Keratinocyte (primary cell): ENCODE results near the gene ADAMTS13. TPM values are rescaled to one million over a fixed set of nuclear protein-coding genes. Genes with fewer than 3 reads are reported as not detected.

Source experiments
- DNase-seq: peaks from one replicate; pipeline ENCODE4 v3.0.0-alpha.2; 2011; ENCODE audit warnings: low read depth, missing footprints, low spot score
- FAIRE-seq: peaks from 2 replicates; lab custom pipeline; 2011; peaks lifted over from hg19 to GRCh38; lab: Jason Lieb, UNC
- H2AFZ ChIP-seq: 2 replicates; pipeline ENCODE4 v1.6.0; 2012; ENCODE audit warnings: low read length, control low read depth, inconsistent platforms; ENCODE audit not compliant: control insufficient read depth
- H3K27ac ChIP-seq: 2 replicates; pipeline ENCODE4 v1.5.1; 2011; ENCODE audit warnings: low read length; ENCODE audit not compliant: control insufficient read depth, insufficient read depth
- H3K27me3 ChIP-seq: 3 replicates; pipeline ENCODE4 v1.6.0; 2011; ENCODE audit warnings: low read length; ENCODE audit not compliant: control insufficient read depth, insufficient read depth; ENCODE audit errors: extremely low read depth
- H3K36me3 ChIP-seq, 2 experiments: 2 replicates in 1 of 2; 3 replicates in 1 of 2; pipeline ENCODE4 v1.5.1; 2011; ENCODE audit warnings: low read length in 2 of 2, mild to moderate bottlenecking in 1 of 2; ENCODE audit not compliant: control insufficient read depth in 2 of 2, insufficient read depth in 2 of 2; ENCODE audit errors: extremely low read depth in 1 of 2
- H3K4me1 ChIP-seq: 3 replicates; pipeline ENCODE4 v1.5.1; 2011; ENCODE audit warnings: low read length; ENCODE audit not compliant: control insufficient read depth, insufficient read depth; ENCODE audit errors: extremely low read depth
- H3K4me2 ChIP-seq: 3 replicates; pipeline ENCODE4 v1.6.0; 2011; ENCODE audit warnings: low read depth, low read length; ENCODE audit not compliant: control insufficient read depth, insufficient read depth; ENCODE audit errors: extremely low read depth
- H3K4me3 ChIP-seq, 3 experiments: fragments of 200-600 bp in 1 of 3; sonication (generic) in 1 of 3; 2 replicates in 2 of 3; 3 replicates in 1 of 3; pipeline ENCODE4 v1.5.1; 2011 to 2016; ENCODE audit warnings: low read length in 3 of 3, mild to moderate bottlenecking in 3 of 3, control low read depth in 2 of 3, inconsistent platforms in 1 of 3, low read depth in 1 of 3, mixed read lengths in 1 of 3, mixed run types in 1 of 3, moderate library complexity in 1 of 3; ENCODE audit not compliant: control insufficient read depth in 2 of 3, insufficient read depth in 2 of 3; ENCODE audit errors: extremely low read depth in 1 of 3
- H3K79me2 ChIP-seq: 2 replicates; pipeline ENCODE4 v1.6.0; 2012; ENCODE audit warnings: low read length; ENCODE audit not compliant: control insufficient read depth, insufficient read depth
- H3K9ac ChIP-seq: 3 replicates; pipeline ENCODE4 v1.6.0; 2011; ENCODE audit warnings: low read length; ENCODE audit not compliant: control insufficient read depth, insufficient read depth; ENCODE audit errors: extremely low read depth
- H3K9me1 ChIP-seq: 3 replicates; pipeline ENCODE4 v1.6.0; 2011; ENCODE audit warnings: low read length; ENCODE audit not compliant: control insufficient read depth, insufficient read depth; ENCODE audit errors: extremely low read depth
- H3K9me3 ChIP-seq: 2 replicates; pipeline ENCODE4 v1.5.1; 2012; ENCODE audit warnings: low read depth, low read length; ENCODE audit not compliant: control insufficient read depth
- H4K20me1 ChIP-seq: 3 replicates; pipeline ENCODE4 v1.6.0; 2011; ENCODE audit warnings: low read length; ENCODE audit not compliant: control insufficient read depth, insufficient read depth; ENCODE audit errors: extremely low read depth
- EZH2 ChIP-seq: IDR thresholded peaks from one replicate; pipeline ENCODE4 v1.6.1; 2012; ENCODE audit warnings: inconsistent platforms, mild to moderate bottlenecking, low read length, moderate library complexity
- dilution Hi-C: fragments of 300-500 bp; cut with MboI; formaldehyde crosslinking; loops from one replicate; pipeline ENCODE4 v1.7.0; 2020; ENCODE audit warnings: low sequenced_read_pairs; ENCODE audit not compliant: extremely low pct_ligation_motif_present
- polyA plus RNA-seq, 5 experiments: library from polyadenylated mRNA; depleted of rRNA in 3 of 5; stranded (reverse) in 3 of 5; stranded (forward) in 1 of 5; unstranded in 1 of 5; fragments of >200 nt; gene quantifications; 1 replicate in 1 of 5; 2 replicates in 3 of 5; 3 replicates in 1 of 5; pipeline versions ENCODE4 v1.2.1 to v1.2.3, GENCODE V29; 2011 to 2012; ENCODE audit warnings: missing spikeins in 2 of 5, low read depth in 1 of 5, low replicate concordance in 1 of 5
- TF ChIP-seq, protein P1 (sequence below), 3 experiments: IDR thresholded peaks in 1 of 3; conservative IDR thresholded peaks in 1 of 3; optimal IDR thresholded peaks in 1 of 3; 2 replicates in 2 of 3; 3 replicates in 1 of 3; pipeline versions ENCODE3 to v1.5.1; 2011; ENCODE audit warnings: low read length in 3 of 3, mild to moderate bottlenecking in 3 of 3, moderate library complexity in 2 of 3, control low read depth in 1 of 3, inconsistent platforms in 1 of 3; ENCODE audit not compliant: insufficient read depth in 2 of 3; ENCODE audit errors: extremely low read depth in 1 of 3

The ADAMTS13 gene
- polyA plus RNA-seq, 1 donor (not counting 4 experiments of a cell fraction or from before 2014, with no cell fraction given): 1.1 TPM

DNA sequence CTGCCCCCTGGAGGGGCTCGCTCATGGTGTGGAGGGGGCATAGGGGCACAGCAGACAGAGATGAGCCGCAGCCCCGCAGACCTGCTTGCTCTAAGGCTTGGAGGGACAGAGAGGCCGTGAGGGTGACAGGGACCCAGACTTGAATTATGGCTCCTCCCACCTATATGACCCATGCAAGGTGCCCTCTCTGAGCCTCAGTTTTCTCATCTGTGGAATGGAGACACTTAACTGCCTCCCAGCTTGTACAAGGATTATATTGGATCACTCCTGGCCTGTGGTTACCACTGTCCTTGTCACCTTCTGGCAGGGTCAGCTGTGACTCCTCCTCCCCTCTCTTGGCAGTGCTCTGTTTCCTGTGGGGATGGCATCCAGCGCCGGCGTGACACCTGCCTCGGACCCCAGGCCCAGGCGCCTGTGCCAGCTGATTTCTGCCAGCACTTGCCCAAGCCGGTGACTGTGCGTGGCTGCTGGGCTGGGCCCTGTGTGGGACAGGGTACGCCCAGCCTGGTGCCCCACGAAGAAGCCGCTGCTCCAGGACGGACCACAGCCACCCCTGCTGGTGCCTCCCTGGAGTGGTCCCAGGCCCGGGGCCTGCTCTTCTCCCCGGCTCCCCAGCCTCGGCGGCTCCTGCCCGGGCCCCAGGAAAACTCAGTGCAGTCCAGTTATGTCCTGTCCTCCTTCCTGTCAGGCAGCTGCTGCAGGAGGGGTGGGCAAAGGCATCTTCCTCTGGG is 32.9 kb downstream of the ADAMTS13 start:
- H3K9me1 ChIP-seq: no peaks in the 10 kb centered on the region
- no peak overlapping the region for H3K9ac ChIP-seq
- DNase-seq: no peak
- H3K4me2 ChIP-seq: no peak overlapping the region
- no peak for TF ChIP-seq EZH2
- TF ChIP-seq, protein P1, sequence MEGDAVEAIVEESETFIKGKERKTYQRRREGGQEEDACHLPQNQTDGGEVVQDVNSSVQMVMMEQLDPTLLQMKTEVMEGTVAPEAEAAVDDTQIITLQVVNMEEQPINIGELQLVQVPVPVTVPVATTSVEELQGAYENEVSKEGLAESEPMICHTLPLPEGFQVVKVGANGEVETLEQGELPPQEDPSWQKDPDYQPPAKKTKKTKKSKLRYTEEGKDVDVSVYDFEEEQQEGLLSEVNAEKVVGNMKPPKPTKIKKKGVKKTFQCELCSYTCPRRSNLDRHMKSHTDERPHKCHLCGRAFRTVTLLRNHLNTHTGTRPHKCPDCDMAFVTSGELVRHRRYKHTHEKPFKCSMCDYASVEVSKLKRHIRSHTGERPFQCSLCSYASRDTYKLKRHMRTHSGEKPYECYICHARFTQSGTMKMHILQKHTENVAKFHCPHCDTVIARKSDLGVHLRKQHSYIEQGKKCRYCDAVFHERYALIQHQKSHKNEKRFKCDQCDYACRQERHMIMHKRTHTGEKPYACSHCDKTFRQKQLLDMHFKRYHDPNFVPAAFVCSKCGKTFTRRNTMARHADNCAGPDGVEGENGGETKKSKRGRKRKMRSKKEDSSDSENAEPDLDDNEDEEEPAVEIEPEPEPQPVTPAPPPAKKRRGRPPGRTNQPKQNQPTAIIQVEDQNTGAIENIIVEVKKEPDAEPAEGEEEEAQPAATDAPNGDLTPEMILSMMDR (optimal IDR thresholded peaks at IDR 0.05 in 1 of 3, IDR thresholded peaks at IDR 0.05 in 1 of 3, conservative IDR thresholded peaks at IDR 0.05 in 1 of 3; ENCODE audit: extremely low read depth in 1 of 3, insufficient read depth in 2 of 3, low read length in 3 of 3): no peak
- no peak overlapping the region for H3K4me3 ChIP-seq
- no peak overlapping the region for H2AFZ ChIP-seq
- peaks cover 5% of the 10 kb centered on the region for H3K4me1 ChIP-seq
- H3K36me3 ChIP-seq: no peaks in the 10 kb centered on the region
- peaks cover 7% of the 10 kb centered on the region for H3K27me3 ChIP-seq
- H3K9me3 ChIP-seq: no peaks in the 10 kb centered on the region
- dilution Hi-C loops: no loop called here
- no peak for FAIRE-seq
- H3K79me2 ChIP-seq: no peaks in the 10 kb centered on the region
- no peak overlapping the region for H3K27ac ChIP-seq
- no peaks in the 10 kb centered on the region for H4K20me1 ChIP-seq

DNA sequence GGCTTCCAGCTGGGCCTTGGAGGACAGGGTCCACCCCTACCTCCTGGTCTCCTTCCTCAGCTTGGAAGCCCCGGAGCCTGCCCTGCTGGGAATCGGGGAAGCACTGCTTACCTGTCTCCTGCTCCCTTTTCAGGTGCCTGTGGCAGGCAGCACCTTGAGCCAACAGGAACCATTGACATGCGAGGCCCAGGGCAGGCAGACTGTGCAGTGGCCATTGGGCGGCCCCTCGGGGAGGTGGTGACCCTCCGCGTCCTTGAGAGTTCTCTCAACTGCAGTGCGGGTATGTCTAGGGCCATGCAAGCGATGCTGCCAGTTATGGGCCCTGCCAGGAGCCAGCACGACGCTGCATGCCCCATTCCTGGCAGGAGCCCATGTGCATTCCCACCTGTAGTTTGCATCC is 33.8 kb downstream of the ADAMTS13 start:
- no peaks in the 10 kb centered on the region for H3K79me2 ChIP-seq
- no peak overlapping the region for H3K27ac ChIP-seq
- no peaks in the 10 kb centered on the region for H3K9me3 ChIP-seq
- TF ChIP-seq EZH2: no peak
- TF ChIP-seq, protein P1 (optimal IDR thresholded peaks at IDR 0.05 in 1 of 3, IDR thresholded peaks at IDR 0.05 in 1 of 3, conservative IDR thresholded peaks at IDR 0.05 in 1 of 3; ENCODE audit: extremely low read depth in 1 of 3, insufficient read depth in 2 of 3, low read length in 3 of 3): no peak
- H3K4me1 ChIP-seq: peaks cover 5% of the 10 kb centered on the region
- H4K20me1 ChIP-seq: no peaks in the 10 kb centered on the region
- dilution Hi-C loops: no loop called here
- H3K4me3 ChIP-seq: no peak overlapping the region
- H3K9me1 ChIP-seq: peaks cover 2% of the 10 kb centered on the region
- H2AFZ ChIP-seq: no peak overlapping the region
- H3K9ac ChIP-seq: no peak overlapping the region
- no peak overlapping the region for H3K4me2 ChIP-seq
- H3K27me3 ChIP-seq: peaks cover 7% of the 10 kb centered on the region
- H3K36me3 ChIP-seq: no peaks in the 10 kb centered on the region
- no peak for FAIRE-seq
- no peak for DNase-seq
